GM19455 (cell line): Measurements from ENCODE around the gene MINDY4.

Source experiments
- ATAC-seq: cut with Tn5 transposase; IDR thresholded peaks from one replicate; pipeline ENCODE4 v1.9.1; 2021; ENCODE audit not compliant: unreplicated experiment

MINDY4 gene

GRCh38 chr7:30850426-30850825 lies 79.2 kb downstream of the MINDY4 start:
- ATAC-seq = no peak

GRCh38 chr7:30851651-30852307 lies 80.6 kb downstream of the MINDY4 start:
- ATAC-seq = no peak

DNA sequence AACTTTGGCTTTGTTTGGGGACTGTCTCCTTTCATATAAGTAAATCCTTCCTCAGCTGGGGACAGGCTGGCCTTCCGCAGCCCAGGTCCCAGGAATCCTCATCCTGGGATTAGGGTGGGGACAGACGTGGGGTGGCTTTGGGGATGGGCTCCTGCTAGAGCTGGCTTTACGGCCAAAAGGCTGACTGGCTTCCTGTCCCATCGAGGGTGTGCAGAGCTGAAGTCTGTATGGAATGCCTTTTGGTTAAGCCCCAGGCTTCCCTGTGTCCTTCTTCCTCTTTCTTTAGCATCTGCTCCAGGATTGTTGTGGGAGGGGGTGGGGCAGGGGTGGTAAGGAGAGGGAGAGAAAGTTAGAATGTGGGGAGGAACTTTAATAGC lies 81.1 kb downstream of the MINDY4 start:
- ATAC-seq = no peak

DNA sequence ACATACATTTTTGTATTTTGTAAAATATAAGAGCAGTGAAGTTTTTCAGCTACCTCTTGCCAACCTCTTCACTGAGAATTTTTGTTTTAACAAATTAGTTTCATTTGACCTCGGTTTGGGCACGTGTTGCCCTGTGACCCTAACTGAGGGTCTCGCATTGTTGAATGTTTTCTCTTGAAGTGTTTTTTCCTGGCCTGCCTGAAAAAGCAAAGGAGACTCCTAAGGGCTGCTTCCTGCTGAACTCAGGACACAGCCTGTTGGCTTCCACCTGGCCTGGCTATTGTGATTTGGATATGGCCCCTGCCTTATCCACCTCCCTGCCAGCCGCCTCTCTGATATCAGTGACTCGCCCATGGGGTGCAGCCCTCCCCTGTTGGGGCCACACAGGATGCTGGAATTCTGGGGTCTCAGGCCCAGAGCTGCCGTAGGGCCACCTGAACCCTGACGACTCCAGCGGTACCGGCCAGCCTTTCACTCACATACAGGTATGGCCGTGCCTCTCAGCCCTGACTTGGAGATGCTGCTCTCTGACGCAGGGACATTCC lies 81.6 kb downstream of the MINDY4 start:
- no peak for ATAC-seq

- no peak for ATAC-seq
These were observed 82.4 kb downstream of the MINDY4 start for GRCh38 chr7:30853576-30853975.

DNA sequence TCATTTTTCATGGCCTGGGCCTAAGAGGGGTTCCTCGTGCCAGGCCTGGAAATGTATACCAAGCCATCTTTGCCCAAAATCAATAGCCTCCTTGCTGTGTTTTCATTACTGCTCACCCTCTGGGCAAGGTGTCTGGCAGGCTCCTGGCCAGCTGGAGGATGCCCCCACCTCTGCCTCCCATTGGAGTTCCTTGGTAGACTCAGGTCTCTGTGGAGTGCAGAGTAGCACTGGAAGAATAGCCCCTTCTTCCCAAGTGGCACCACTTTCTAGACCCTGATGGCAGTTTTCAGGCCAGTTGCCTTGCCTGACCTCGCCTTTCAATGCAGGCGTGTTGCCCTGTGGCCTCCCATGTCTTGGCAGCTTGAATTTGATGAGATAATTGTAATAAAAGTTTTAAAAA lies 84.7 kb downstream of the MINDY4 start:
- no peak for ATAC-seq

GRCh38 chr7:30858576-30858975 lies 87.4 kb downstream of the MINDY4 start:
- ATAC-seq = no peak

DNA sequence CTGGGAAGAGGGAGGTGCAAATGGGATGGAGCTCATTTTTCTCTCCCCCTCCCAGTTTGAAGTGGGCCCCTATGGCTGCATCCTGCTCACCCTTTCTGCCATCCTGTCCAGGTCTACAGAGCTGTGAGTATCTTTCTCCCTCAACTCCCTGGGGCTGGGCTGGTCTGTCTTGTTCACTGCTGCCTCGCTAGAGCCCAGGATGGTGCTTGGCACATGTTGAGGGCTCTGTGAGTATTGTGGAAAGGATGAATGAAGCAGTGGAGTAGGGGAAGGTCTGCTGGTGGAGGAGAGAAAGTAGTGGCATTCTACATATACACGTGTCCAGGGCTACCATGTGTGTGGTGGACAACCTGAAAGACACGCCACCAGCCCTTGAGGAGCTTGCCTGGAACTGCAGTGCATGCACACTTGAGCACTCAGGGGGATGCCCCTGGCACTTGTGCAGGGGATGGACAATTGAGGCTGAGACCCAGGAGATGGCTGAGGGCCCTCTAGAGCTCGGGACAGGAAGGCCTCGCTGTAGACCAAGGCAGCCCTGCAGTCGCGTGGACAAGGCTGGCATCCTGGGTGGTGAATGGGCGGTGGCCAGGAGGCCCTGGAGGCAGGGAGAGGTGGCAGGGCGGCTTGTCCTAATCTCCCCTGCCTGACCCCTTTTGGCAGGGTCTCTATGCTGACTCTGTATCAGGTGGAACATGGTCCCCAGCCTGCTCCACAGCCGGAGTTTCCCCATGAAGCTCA lies 88.2 kb downstream of the MINDY4 start:
- no peak for ATAC-seq

GRCh38 chr7:30859940-30860496 lies 88.8 kb downstream of the MINDY4 start:
- no peak for ATAC-seq

GRCh38 chr7:30861612-30862011 lies 90.4 kb downstream of the MINDY4 start:
- no peak for ATAC-seq

GRCh38 chr7:30862995-30863705 lies 91.9 kb downstream of the MINDY4 start:
- ATAC-seq = no peak

- no peak for ATAC-seq
These were observed 92.5 kb downstream of the MINDY4 start for GRCh38 chr7:30863706-30864035.

DNA sequence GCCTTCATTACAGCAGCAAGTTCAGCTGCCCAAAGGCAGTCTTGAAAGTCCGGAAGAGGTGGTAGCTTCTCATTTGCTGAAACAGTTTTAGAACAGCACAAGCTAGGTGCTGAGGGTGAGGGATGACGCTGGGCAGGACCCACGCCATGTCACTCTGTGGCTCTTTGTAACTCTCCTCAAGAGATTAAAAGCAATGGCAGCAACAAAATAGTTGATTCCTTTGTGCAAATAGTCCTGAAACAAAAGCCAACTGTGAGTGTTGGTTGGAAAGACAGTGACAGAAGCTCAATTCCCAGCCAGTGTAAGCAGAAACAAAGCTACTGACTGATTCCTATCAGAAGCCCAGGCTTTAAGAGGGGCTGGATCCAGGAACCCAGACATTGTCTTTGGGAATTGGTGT lies 92.9 kb downstream of the MINDY4 start:
- ATAC-seq = no peak

- no peak for ATAC-seq
These were observed 93.9 kb downstream of the MINDY4 start for GRCh38 chr7:30865076-30865475.

GRCh38 chr7:30865821-30866220 lies 94.6 kb downstream of the MINDY4 start:
- ATAC-seq = no peak

DNA sequence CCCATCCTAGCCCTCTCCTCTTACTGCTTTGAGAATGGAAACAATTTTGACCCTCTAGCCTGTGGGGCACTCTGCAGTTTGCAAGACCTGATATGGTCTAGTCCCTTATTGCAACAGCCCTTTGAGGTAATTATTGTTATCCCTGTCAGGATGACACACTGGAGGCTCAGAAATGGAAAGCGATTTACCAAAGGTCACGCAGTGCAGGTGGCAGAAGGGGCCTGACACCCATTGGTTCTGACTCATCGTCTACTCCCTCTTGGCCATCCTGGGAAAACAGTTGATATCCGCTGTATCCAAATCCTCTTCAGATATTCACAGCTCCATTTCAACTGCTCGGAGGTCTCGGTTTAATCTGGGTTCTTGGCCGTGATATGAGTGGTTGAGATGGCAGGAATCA lies 95.7 kb downstream of the MINDY4 start:
- no peak for ATAC-seq

DNA sequence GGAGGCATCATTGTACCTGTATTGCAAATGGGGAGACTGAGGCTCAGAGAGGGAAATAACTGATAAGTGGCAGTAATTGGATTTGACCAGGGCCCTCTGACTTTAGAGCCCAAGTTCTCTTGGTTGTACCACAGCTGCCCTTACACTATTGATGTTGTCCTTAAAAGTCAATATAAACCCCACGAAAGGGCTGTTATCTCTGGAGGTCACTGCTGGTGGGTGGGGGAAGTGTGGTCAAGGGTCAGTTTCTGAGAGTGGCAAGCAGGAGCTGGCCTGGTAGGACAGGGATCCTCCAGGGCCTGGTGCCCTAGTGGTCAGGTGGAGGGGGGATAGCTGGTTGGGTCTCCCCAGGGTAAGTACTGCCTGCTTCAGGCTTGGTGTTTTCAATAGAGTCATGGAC lies 96.3 kb downstream of the MINDY4 start:
- ATAC-seq = no peak

DNA sequence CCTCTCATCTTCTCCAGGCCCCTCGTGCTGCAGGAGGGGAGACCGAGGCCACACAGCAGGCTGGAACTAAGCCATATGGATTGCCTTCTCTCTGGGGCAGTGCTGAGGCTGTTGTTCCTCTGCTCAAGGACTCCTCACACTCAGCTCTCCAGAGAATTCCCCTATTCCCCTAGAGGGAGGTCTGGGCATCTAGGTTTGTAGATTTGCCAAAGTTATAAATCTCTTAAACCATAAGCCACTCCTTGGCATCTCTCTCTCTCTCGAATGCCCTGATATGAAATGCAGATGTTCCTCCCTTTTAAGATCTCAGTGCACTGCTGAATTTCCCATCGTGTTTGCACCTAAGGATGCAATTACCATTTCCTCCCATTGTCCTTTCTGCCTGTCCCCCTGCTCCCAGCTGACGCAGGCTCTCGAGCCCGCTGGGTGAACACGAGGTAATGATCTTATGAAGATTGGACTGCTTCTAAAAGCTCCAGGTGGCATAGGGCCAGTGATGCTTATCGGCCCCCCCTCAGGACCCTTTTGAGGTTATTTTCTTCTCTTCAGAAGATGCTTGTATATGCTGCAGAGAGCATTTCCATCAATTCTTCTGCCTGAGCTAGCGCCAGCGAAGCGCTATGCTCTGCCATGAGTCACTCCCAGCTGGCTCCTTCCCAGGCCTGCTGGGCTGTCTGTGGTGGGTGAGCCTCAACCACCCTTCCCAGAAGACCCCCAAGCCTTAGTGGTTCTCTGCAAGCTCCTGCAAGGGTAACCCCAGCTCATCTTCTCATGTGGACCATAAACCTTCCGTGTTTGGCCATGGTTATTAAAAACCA lies 98.8 kb downstream of the MINDY4 start:
- no peak for ATAC-seq

DNA sequence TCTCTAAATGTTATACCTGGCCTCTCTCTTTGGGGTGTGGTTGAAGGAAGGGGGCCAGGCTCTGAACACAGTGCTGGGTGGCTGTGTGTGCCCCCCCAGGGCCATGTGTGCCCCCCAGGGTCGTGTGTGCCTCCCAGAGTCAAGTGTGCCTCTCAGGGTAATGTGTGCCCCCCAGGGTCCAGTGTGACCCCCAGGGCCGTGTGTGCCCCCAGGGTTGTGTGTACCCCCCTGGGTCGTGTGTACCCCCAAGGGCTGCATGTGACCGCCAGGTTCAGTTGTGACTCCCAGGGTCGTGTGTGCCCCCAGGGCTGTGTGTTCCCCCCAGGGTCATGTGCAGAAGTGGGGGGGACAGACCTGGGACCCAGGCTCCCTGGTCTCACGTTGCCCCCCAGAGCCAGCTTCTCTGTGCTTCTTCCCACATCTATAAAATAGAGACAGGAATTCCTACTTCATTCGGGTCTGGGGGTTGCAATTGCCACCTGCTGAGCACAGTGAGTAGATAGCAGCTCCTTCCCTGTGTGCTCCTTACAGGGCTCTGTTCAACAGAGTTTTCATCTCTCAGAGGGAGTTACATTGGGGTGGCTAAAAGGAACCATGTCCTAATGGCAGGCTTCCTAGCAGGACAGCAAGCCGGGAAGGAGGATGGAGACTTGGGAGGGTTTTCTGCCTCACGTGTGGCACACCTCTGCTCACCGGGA lies 99.8 kb downstream of the MINDY4 start:
- no peak for ATAC-seq

- no peak for ATAC-seq
These were observed 100.4 kb downstream of the MINDY4 start for GRCh38 chr7:30871655-30872054.
